IMR-90 (cell line): ENCODE measurements around the gene GIT1. TPM values are rescaled to one million over a fixed set of nuclear protein-coding genes. Genes with fewer than 3 reads are reported as not detected.

ENCODE experiments used
- ATAC-seq: fragments of 200-7000 bp; cut with Tn5 transposase; 2 replicates; pipeline ENCODE4 v1.9.1; 2020; ENCODE audit warnings: low read depth, mild to moderate bottlenecking, moderate library complexity
- BruUV-seq: library from RNA; stranded (reverse); fragments of 400-500 nt; replicated peaks from 2 replicates; lab custom pipeline; 2021; lab: Mats Ljungman, UMichigan
- CTCF ChIA-PET: fragments of 300-600 bp; formaldehyde crosslinking; extraction: SDS; loops from one replicate; lab custom pipeline; 2021; ENCODE audit warnings: antibody characterized with exemption; lab: Yijun Ruan, JAX
- POLR2A ChIA-PET: fragments of 300-600 bp; sonication (Branson Sonifier 250); formaldehyde crosslinking; loops from one replicate; lab custom pipeline; 2022; ENCODE audit warnings: antibody characterized with exemption; ENCODE audit not compliant: unreplicated experiment; lab: Charles Lee
- DNase-seq: peaks from one replicate; pipeline ENCODE4 v3.0.0; 2013
- H2AFZ ChIP-seq: replicated peaks from 2 replicates; pipeline ENCODE3; 2013; ENCODE audit warnings: low read length, mild to moderate bottlenecking; ENCODE audit not compliant: poor library complexity
- H2AK5ac ChIP-seq: 2 replicates; pipeline ENCODE4 v1.6.1; 2013; ENCODE audit warnings: low read depth, low read length, inconsistent platforms
- H2AK9ac ChIP-seq: replicated peaks from 2 replicates; pipeline ENCODE3; 2013; ENCODE audit warnings: mild to moderate bottlenecking, low read depth, low read length, moderate library complexity; ENCODE audit not compliant: poor library complexity
- H2BK120ac ChIP-seq: 2 replicates; pipeline ENCODE4 v1.6.1; 2013; ENCODE audit warnings: low read depth, low read length, inconsistent platforms
- H2BK15ac ChIP-seq: 3 replicates; pipeline ENCODE4 v1.6.1; 2013; ENCODE audit warnings: low read depth, low read length, inconsistent platforms
- H2BK20ac ChIP-seq: 2 replicates; pipeline ENCODE4 v1.6.1; 2013; ENCODE audit warnings: low read depth, mild to moderate bottlenecking, inconsistent platforms, low read length, moderate library complexity
- H2BK5ac ChIP-seq: 2 replicates; pipeline ENCODE4 v1.6.1; 2013; ENCODE audit warnings: mild to moderate bottlenecking, low read depth, low read length, inconsistent platforms; ENCODE audit not compliant: poor library complexity, severe bottlenecking
- H3K14ac ChIP-seq: replicated peaks from 2 replicates; pipeline ENCODE4 v1.6.1; 2013; ENCODE audit warnings: low read depth, low read length, inconsistent platforms
- H3K18ac ChIP-seq: 2 replicates; pipeline ENCODE4 v1.6.1; 2013; ENCODE audit warnings: low read depth, low read length, control low read depth
- H3K23ac ChIP-seq: 2 replicates; pipeline ENCODE4 v1.6.1; 2013; ENCODE audit warnings: low read depth, low read length, inconsistent platforms
- H3K27ac ChIP-seq: 2 replicates; pipeline ENCODE4 v1.5.1; 2013; ENCODE audit warnings: mild to moderate bottlenecking, control low read depth, low read length; ENCODE audit not compliant: insufficient read depth
- H3K27me3 ChIP-seq: 2 replicates; pipeline ENCODE4 v1.6.1; 2013; ENCODE audit warnings: low read length; ENCODE audit not compliant: control insufficient read depth, insufficient read depth
- H3K36me3 ChIP-seq: 2 replicates; pipeline ENCODE4 v1.6.1; 2013; ENCODE audit warnings: low read length, mixed read lengths; ENCODE audit not compliant: control insufficient read depth, insufficient read depth
- H3K4ac ChIP-seq: 2 replicates; pipeline ENCODE4 v1.6.1; 2013; ENCODE audit warnings: low read depth, low read length, inconsistent platforms
- H3K4me1 ChIP-seq: 2 replicates; pipeline ENCODE4 v1.6.1; 2013; ENCODE audit warnings: low read length, mixed read lengths; ENCODE audit not compliant: control insufficient read depth, insufficient read depth
- H3K4me2 ChIP-seq: 2 replicates; pipeline ENCODE4 v1.6.1; 2013; ENCODE audit warnings: low read depth, mild to moderate bottlenecking, control low read depth, low read length, moderate library complexity
- H3K4me3 ChIP-seq: 2 replicates; pipeline ENCODE4 v1.5.1; 2013; ENCODE audit warnings: low read depth, mild to moderate bottlenecking, control low read depth, low read length, moderate library complexity; ENCODE audit not compliant: insufficient read depth
- H3K56ac ChIP-seq: 2 replicates; pipeline ENCODE4 v1.6.1; 2013; ENCODE audit warnings: low read length, inconsistent platforms; ENCODE audit not compliant: insufficient read depth; ENCODE audit errors: extremely low read depth
- H3K79me1 ChIP-seq, 2 experiments: 2 replicates each; pipeline ENCODE4 v1.6.1; 2013; ENCODE audit warnings: low read length in 2 of 2, inconsistent platforms in 1 of 2, low read depth in 1 of 2
- H3K9ac ChIP-seq: 2 replicates; pipeline ENCODE4 v1.6.1; 2013; ENCODE audit warnings: low read depth, low read length, control low read depth
- H3K9me1 ChIP-seq: 2 replicates; pipeline ENCODE4 v1.6.1; 2013; ENCODE audit warnings: low read length, inconsistent platforms; ENCODE audit not compliant: insufficient read depth
- H3K9me3 ChIP-seq: 2 replicates; pipeline ENCODE4 v1.6.1; 2013; ENCODE audit warnings: low read length; ENCODE audit not compliant: control insufficient read depth, insufficient read depth
- H4K20me1 ChIP-seq: 2 replicates; pipeline ENCODE4 v1.6.1; 2013; ENCODE audit warnings: low read length, inconsistent platforms; ENCODE audit not compliant: insufficient read depth
- H4K5ac ChIP-seq: 2 replicates; pipeline ENCODE4 v1.6.1; 2013; ENCODE audit warnings: mild to moderate bottlenecking, low read depth, low read length, control low read depth
- H4K8ac ChIP-seq, 2 experiments: 2 replicates each; pipeline ENCODE4 v1.6.1; 2013; ENCODE audit warnings: low read depth in 2 of 2, low read length in 2 of 2, control low read depth in 1 of 2, inconsistent platforms in 1 of 2
- H4K91ac ChIP-seq: 2 replicates; pipeline ENCODE4 v1.6.1; 2013; ENCODE audit warnings: low read depth, low read length, inconsistent platforms; ENCODE audit not compliant: insufficient read depth
- BHLHE40 ChIP-seq: fragments of 150-350 bp; IDR thresholded peaks from 2 replicates; pipeline ENCODE4 v1.6.1; 2016; ENCODE audit warnings: mild to moderate bottlenecking, low read depth, low read length
- CEBPB ChIP-seq: IDR thresholded peaks from 2 replicates; pipeline ENCODE4 v1.6.1; 2012; ENCODE audit warnings: low read depth, low read length, improper control_type of control experiment
- CHD1 ChIP-seq: IDR thresholded peaks from 2 replicates; pipeline ENCODE4 v1.6.1; 2012; ENCODE audit warnings: low read depth, low read length, improper control_type of control experiment
- CTCF ChIP-seq: conservative IDR thresholded peaks from 2 replicates; pipeline ENCODE4 v1.5.1; 2012; ENCODE audit warnings: mild to moderate bottlenecking, low read depth, low read length, improper control_type of control experiment
- ELK1 ChIP-seq: fragments of 150-350 bp; IDR thresholded peaks from 2 replicates; pipeline ENCODE4 v1.6.1; 2016; ENCODE audit warnings: low read depth, mild to moderate bottlenecking, low read length, moderate library complexity, borderline replicate concordance
- FOS ChIP-seq: fragments of 150-350 bp; IDR thresholded peaks from 2 replicates; pipeline ENCODE4 v1.6.1; 2016; ENCODE audit warnings: low read depth, low read length
- MAZ ChIP-seq: IDR thresholded peaks from 2 replicates; pipeline ENCODE4 v1.6.1; 2012; ENCODE audit warnings: low read depth, mild to moderate bottlenecking, low read length, improper control_type of control experiment, moderate library complexity, borderline replicate concordance
- MXI1 ChIP-seq: IDR thresholded peaks from 2 replicates; pipeline ENCODE4 v1.6.1; 2012; ENCODE audit warnings: low read depth, mild to moderate bottlenecking, low read length, moderate library complexity, borderline replicate concordance
- NFE2L2 ChIP-seq: fragments of 150-350 bp; IDR thresholded peaks from 2 replicates; pipeline ENCODE4 v1.6.1; 2016; ENCODE audit warnings: low read depth, mild to moderate bottlenecking, low read length
- POLR2A ChIP-seq: IDR thresholded peaks from 2 replicates; pipeline ENCODE4 v1.6.1; 2012; ENCODE audit warnings: mild to moderate bottlenecking, low read depth, low read length
- RAD21 ChIP-seq: IDR thresholded peaks from 2 replicates; pipeline ENCODE4 v1.6.1; 2012; ENCODE audit warnings: low read length, improper control_type of control experiment
- RCOR1 ChIP-seq: IDR thresholded peaks from 2 replicates; pipeline ENCODE4 v1.6.1; 2012; ENCODE audit warnings: mild to moderate bottlenecking, low read length, improper control_type of control experiment; ENCODE audit not compliant: insufficient replicate concordance
- RFX5 ChIP-seq: IDR thresholded peaks from 2 replicates; pipeline ENCODE4 v1.8.0; 2012; ENCODE audit warnings: low read depth, mild to moderate bottlenecking, low read length, moderate library complexity
- SMC3 ChIP-seq: fragments of 150-350 bp; IDR thresholded peaks from 2 replicates; pipeline ENCODE4 v1.6.1; 2016; ENCODE audit warnings: low read depth, mild to moderate bottlenecking, antibody characterized with exemption, low read length, moderate library complexity
- WGBS, 2 experiments: methylation state at CpG; one replicate each; pipeline versions ENCODE4 v1.1.5 to v1.1.7; 2013; ENCODE audit warnings: missing lambda C conversion rate in 2 of 2; ENCODE audit not compliant: insufficient read length in 1 of 2; ENCODE audit errors: extremely low coverage in 2 of 2; 5-methylcytosine and 5-hydroxymethylcytosine counted together
- dilution Hi-C: fragments of 300-500 bp; cut with HindIII; formaldehyde crosslinking; loops from one replicate; pipeline ENCODE4 v1.14.3; 2018; ENCODE audit warnings: low sequenced_read_pairs; ENCODE audit not compliant: unreplicated experiment
- in situ Hi-C: fragments of 300-500 bp; cut with MboI; formaldehyde crosslinking; loops from 3 replicates; pipeline ENCODE4 v1.14.3; 2019; ENCODE audit warnings: low sequenced_read_pairs, inconsistent platforms, mixed read lengths
- intact Hi-C: fragments of 100-400 bp; cut with micrococcal nuclease; formaldehyde crosslinking; loops from 2 replicates; pipeline ENCODE4 v1.10.0; 2022
- polyA plus RNA-seq, 3 experiments: library from polyadenylated mRNA; depleted of rRNA; stranded (reverse); fragments of >200 nt; gene quantifications; 2 replicates each; pipeline ENCODE4 v1.2.3, GENCODE V29; 2012; ENCODE audit warnings: low replicate concordance in 1 of 3
- total RNA-seq: library from RNA; depleted of rRNA; stranded (reverse); fragments of >200 nt; gene quantifications from 2 replicates; pipeline ENCODE4 v1.2.3, GENCODE V29; 2012

The GIT1 gene
- total and polyA plus RNA-seq, 2 of the 4 experiments (the other 2 are of a cell fraction) = 14.2 to 34.2 TPM

GRCh38 chr17:29617481-29618271 lies 28.2 kb upstream of the GIT1 start:
- Histone ChIP-seq H2BK20ac (no peak overlapping the region), H3K18ac (no peak overlapping the region), H3K14ac (no peak overlapping the region), H2BK15ac (no peak overlapping the region), H3K23ac (no peak overlapping the region), H3K4me2 (no peak overlapping the region), H3K27ac (no peak overlapping the region), H2BK5ac (no peak overlapping the region), H3K36me3 (peaks cover 2% of the 10 kb centered on the region; the same call in 1 of the 2 replicates), H2AK5ac (no peak overlapping the region), H2BK120ac (no peak overlapping the region), H3K4me1 (peaks cover 15% of the 10 kb centered on the region), H4K20me1 (peaks cover 9% of the 10 kb centered on the region; the same call in 1 of the 2 replicates), H3K9ac (no peak overlapping the region), H3K9me1 (peaks cover 25% of the 10 kb centered on the region), H3K27me3 (no peaks in the 10 kb centered on the region; the same call in 1 of the 2 replicates), H2AK9ac (peak overlapping the region; percentile 9), H4K91ac (no peak overlapping the region), H3K4me3 (no peak overlapping the region), H4K8ac (no peak overlapping the region; a peak in 1 of 4 replicates), H3K4ac (no peak overlapping the region), H3K56ac (no peak overlapping the region), H4K5ac (no peak overlapping the region), H3K9me3 (no peaks in the 10 kb centered on the region), H2AFZ (peak overlapping the region; percentile 81), H3K79me1 (peaks cover 0 to 22% of the 10 kb centered on the region in 2 experiments; a peak in 1 of 4 replicates)
- dilution Hi-C loops = no loop called here
- no TSS peak for BruUV-seq
- ChIA-PET POLR2A (interaction anchor here (1.0 kb wide), 1 partner anchor 144 kb away, joined by 5 read pairs; no protein-coding TSS in a partner anchor), CTCF (interaction anchor here (0.5 to 2.2 kb wide), 6 partner anchors 9 to 443 kb away, joined by 3 to 5 read pairs (median 3); no protein-coding TSS in a partner anchor)
- ATAC-seq (no peak), DNase-seq (peak; percentile 49)
- in situ Hi-C loops = no loop called here
- intact Hi-C loops = no loop called here
- WGBS, 2 experiments = 28% methylated on average over 38 of the region's 68 CpGs; no CpG with 5 or more reads in 1 of the 2 experiments
- no peak for TF ChIP-seq CEBPB
- TF ChIP-seq NFE2L2 = no peak
- no peak for TF ChIP-seq POLR2A
- no peak for TF ChIP-seq MXI1
- TF ChIP-seq SMC3 = no peak
- TF ChIP-seq RFX5 = no peak
- no peak for TF ChIP-seq MAZ
- TF ChIP-seq FOS = no peak
- TF ChIP-seq BHLHE40 = no peak
- TF ChIP-seq CTCF = peak; percentile 44
- no peak for TF ChIP-seq ELK1
- no peak for TF ChIP-seq CHD1
- TF ChIP-seq RAD21 = peak; percentile 32
- TF ChIP-seq RCOR1 = no peak
